HEK293T (cell line): ENCODE results near the gene XPR1.

Source experiments
- ARNT ChIP-seq: fragments of 450-650 bp; IDR thresholded peaks from 2 replicates; pipeline ENCODE4 v1.6.1; 2017; ENCODE audit warnings: mild to moderate bottlenecking
- CTBP1 ChIP-seq: fragments of 450-650 bp; IDR thresholded peaks from 2 replicates; pipeline ENCODE4 v1.6.1; 2016; ENCODE audit warnings: borderline replicate concordance
- ELF4 ChIP-seq: fragments of 450-650 bp; IDR thresholded peaks from 2 replicates; pipeline ENCODE4 v1.6.1; 2017; ENCODE audit warnings: antibody characterized with exemption
- FOXA1 ChIP-seq: fragments of 450-650 bp; IDR thresholded peaks from 2 replicates; pipeline ENCODE4 v1.6.1; 2016; ENCODE audit warnings: mild to moderate bottlenecking
- L3MBTL2 ChIP-seq: fragments of 450-650 bp; conservative IDR thresholded peaks from 2 replicates; pipeline ENCODE4 v1.6.1; 2016; ENCODE audit warnings: mild to moderate bottlenecking
- NFRKB ChIP-seq: fragments of 450-650 bp; IDR thresholded peaks from 2 replicates; pipeline ENCODE4 v1.6.1; 2016; ENCODE audit warnings: mild to moderate bottlenecking, moderate library complexity
- SP1 ChIP-seq: fragments of 450-650 bp; IDR thresholded peaks from 2 replicates; pipeline ENCODE4 v1.6.1; 2017
- SUZ12 ChIP-seq: fragments of 450-650 bp; IDR thresholded peaks from 2 replicates; pipeline ENCODE4 v1.6.1; 2016; ENCODE audit warnings: mild to moderate bottlenecking
- TARDBP ChIP-seq: fragments of 450-650 bp; IDR thresholded peaks from 2 replicates; pipeline ENCODE4 v1.6.1; 2016

DNA sequence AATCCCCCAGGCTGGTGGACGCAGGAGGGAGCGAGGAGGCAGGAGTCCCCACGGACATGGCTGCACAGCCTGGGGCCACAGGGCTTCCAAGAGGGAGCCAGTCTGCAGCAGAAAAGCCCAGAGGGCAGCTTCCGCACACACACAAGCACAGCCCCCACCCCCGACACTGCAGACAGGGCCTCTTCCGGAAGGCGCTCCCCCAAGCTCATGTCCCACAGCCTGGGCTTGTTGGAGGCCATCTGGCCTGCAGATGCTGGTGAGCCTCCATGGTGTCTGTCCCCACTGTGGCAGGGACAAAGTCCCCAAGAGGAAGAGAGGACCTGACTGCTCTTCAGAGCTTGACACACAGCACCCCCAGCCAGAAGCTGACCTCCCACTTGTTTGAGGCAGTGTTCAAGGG, 267.4 kb downstream of the XPR1 start:
- TF ChIP-seq L3MBTL2 (no peak), FOXA1 (no peak), NFRKB (no peak), CTBP1 (no peak), SP1 (no peak), SUZ12 (no peak), ELF4 (no peak), TARDBP (no peak), ARNT (no peak)
